Measurements from ENCODE around the gene ATPAF1. TPM values are rescaled to one million over a fixed set of nuclear protein-coding genes. Genes with fewer than 3 reads are reported as not detected.
"Not testable (repeated sequence)": the region's sequence is repeated elsewhere in the genome, so short reads cannot be mapped to it uniquely, and the experiment has no call there.

Gene ATPAF1
- total RNA-seq, 1 donor from 2014 or later, result 43.0 TPM

DNA sequence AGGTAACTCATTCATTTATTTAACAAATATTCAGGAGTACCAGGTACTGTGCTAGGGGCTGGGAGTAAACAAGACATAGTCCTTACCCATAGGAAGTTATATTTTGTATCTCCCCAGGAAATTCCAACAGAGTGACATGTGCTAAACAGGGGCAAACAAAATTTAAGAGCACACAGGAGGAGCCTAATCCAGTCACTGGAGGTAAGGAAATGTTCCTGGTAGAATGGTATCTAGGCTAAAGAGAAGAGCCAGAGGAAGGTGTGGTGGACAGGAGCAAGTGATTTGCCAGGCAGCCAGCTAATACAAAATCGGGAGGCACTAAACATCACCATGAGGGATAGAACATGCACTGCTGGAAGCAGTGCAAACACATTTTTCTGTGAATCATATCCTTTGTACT lies 13.9 kb upstream of the ATPAF1 start:
- ATAC-seq (no peak), DNase-seq (ENCODE audit: low spot score) (no peak)

DNA sequence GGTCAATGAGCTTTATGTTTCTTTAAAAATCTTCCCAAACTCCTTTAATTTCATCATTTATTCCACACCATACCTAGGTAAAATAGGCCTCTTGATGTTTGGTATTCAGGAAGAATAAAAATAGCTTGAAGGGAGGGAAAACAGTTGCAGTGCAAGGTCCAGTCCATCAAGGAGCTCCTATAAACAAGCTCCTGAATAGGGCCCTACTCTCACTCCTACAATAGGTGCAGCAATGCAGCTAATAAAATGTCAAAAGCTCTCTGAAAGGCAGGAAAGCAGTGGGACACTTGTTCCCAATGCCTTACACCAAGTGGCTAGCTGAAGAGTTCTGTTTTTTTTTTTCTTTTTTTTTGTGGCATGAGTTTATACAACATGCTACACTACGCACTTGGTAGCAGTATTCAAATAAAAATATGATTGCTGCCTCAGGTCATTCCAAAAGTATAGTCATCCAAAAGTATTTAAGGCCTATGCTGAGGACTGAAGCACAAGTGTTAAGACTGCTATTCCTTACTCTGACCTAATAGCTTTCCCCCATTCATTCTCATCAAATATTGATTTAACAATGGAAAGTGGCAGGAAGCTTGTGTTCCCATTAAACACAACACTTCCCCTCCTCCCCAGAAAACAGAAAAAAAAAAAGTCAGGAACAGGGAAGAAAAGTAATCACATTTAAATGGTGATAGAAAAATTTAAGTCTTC lies 13.3 kb upstream of the ATPAF1 start:
- ATAC-seq (peak; percentile 38), DNase-seq (ENCODE audit: low spot score) (no peak)

DNA sequence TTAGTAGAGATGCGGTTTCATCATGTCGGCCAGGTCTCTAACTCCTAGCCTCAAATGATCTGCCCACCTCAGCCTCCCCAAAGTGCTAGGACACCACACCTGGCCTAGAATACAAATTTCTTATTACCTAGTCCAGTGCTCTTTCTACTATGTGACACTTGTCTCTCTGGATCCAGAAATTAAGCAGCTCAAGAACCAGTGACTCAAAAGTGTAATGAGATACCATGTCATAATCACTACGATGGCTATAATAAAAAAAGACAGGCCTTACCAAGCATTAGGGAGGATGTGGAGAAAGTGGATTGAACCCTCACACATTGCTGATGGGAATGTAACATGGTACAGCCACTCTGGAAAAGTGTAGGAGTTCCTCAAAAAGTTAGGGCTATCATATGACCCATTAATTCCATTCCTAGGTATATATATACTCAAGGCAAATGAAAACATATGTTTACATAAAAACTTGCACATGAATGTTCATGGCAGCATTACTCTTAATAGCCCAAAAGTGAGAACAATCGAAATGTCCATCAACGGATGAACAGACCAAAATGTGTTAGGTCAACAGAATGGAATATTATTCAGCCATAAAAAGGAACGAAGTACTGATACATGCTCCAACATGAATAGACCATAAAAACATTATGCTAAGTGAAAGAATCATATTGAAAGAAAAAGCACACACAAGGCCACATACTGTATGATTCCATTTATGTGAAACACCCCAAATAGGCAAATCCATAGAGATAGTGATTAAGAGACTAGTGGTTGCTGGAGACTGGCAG lies 11.8 kb upstream of the ATPAF1 start:
- DNase-seq (ENCODE audit: low spot score) (no peak), ATAC-seq (no peak)

DNA sequence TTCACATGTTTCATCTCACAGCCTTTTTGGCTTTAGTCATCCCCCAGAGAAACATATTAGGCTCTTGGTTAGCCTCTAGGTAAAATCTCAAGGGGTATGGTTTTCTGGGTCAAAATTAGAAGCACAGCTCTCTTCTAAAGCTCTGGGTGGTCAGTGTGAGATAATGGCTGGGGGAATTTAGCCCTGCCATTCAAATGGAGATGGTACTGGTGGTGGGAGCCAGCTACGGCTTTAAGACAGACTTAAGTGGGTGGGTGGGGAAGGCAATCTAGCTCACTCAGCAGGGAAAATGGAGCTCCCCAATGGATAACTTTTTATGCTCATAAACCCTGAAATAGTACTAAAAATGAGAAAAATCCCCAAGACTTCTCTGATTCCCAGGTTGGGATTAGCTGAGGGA lies 9.2 kb upstream of the ATPAF1 start:
- no peak for ATAC-seq
- no peak for DNase-seq (ENCODE audit: low spot score)

DNA sequence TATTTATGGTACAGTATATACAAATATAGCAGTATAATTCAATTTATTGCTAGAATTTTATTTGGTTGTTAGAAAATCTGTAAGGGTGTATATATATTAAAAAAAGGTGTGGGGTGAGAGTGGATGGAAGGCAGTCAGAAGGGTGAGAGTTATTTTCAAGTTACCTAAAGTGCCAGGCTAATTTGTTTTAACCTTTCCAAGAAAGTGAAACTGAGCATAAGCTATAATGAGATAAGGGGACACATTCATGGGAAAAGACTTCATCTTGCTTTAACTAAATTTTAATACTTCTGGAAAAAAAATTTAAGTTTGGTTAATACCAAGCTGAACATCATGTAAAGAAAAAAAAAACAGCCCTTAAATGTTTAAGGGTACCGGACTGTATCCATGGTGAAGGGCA lies 8.4 kb upstream of the ATPAF1 start:
- DNase-seq (ENCODE audit: low spot score), result no peak
- ATAC-seq, result no peak

DNA sequence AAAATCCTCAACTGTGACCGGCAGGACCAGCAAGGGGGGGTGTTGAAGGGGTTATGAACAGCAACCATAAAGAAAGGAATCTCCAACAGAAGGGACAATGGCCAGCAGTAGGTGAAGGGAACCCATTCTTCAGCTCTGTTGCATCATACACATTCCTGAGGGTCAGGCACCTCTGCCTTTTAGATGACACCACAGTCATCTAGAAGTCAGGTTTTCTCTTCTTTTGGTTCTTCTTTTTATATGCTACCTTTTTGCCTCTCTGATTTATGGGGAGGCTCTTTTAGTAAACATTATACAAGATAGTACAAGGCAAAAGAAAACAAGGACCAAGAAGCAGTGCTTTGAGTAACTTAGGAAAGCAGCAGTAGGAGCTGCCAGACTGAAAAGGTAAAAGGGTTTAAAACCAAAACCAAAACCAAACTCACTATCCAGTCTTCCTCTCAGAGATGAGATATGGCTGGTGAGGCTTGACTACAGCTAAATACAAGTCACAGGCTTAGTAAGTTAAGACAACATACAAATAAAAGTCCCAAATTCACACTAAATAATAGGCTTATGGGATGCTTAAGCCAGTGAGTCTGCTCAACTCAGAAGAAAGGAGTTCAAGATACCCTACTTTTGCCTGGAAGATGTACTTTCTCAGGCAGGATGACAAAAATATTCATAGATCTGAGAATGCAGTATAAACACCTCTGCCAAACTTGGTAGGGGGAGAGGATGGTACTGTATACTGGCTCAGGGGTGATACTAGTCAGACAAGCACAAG lies 7.6 kb upstream of the ATPAF1 start:
- DNase-seq (ENCODE audit: low spot score), result no peak
- ATAC-seq, result no peak

DNA sequence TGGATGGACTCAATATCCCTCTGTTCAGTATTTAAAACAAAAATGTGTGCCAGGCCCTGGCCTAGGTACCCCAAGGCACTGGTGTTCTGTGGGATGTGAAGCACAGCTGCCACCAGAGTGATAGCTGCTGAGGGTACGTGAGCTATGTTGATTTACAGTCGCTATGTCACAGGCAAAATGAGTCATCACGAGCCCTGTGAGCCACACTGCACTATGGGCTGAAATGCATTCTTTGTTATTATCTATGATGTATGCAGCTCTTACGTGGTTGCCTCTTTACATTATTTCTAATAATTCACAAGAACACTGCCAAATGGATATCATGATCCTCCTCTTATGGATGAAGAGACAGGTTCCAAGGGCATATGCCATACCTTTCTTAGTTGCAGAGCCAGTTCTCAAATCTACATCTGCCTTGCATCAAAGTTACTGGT lies 5.6 kb upstream of the ATPAF1 start:
- ATAC-seq (no peak), DNase-seq (ENCODE audit: low spot score) (no peak)

DNA sequence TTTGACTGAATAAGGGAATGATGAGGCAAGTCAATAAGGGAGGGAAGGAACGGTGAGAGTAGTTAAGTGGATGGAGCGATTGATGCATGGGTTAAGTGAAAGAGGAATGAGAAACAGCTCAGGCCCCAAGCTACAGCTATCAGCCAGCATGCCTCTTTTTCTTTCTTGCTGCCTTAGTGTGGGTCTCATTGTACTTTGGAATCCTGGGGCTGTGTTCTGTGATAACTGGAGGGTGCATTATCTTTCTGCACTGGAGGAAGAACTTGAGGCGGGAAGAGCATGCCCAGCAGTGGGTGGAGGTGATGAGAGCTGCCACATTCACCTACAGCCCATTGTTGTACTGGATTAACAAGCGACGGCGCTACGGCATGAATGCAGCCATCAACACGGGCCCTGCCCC lies 4.5 kb upstream of the ATPAF1 start:
- ATAC-seq (no peak), DNase-seq (ENCODE audit: low spot score) (no peak)

DNA sequence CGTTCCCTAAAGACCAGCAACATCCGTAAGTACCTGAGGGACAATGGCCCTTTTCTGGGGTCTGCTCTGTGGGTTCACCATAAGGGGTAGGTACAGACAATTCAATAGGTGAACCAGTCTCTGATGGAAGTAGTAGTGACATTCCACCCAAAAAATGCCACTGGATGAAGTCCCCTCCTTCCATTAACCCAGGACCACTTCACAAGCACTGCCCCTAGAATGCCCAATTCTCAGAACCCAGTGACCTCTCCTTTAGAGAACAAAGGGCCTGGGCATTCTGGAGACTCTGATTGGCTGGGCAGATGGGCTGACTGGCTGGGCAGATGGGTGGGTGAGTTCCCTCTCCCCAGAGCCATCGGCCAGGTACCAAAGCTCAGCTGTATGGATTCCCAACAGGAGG lies 3.4 kb upstream of the ATPAF1 start, which contains the start of gene TEX38:
Gene TEX38, plus strand, starts transcription at position 301 of the 400 bp plus-strand sequence. Its CDS starts 81 bp downstream, at position 382.
- DNase-seq (ENCODE audit: low spot score) (no peak), ATAC-seq (no peak)

DNA sequence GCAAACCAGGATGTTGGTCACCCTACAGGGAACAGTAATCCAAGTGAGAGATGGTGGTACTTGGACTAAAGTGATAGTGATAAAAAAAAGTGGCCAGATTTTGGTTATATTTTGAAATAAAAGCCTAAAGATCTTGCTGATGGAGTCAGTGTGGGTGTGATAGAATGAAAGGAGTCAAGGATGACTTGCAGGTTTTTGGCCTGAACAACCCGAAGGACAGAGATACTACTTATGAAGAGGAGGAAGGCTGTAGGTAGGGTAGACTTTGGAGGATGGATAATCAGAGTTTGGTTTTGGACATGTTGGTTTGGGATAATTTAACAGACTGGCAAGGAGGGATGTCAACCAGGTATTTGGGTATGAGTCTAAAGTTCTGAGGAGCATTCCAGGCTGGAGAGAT lies 2.0 kb upstream of the ATPAF1 start:
- DNase-seq (ENCODE audit: low spot score), result no peak
- ATAC-seq, result no peak

DNA sequence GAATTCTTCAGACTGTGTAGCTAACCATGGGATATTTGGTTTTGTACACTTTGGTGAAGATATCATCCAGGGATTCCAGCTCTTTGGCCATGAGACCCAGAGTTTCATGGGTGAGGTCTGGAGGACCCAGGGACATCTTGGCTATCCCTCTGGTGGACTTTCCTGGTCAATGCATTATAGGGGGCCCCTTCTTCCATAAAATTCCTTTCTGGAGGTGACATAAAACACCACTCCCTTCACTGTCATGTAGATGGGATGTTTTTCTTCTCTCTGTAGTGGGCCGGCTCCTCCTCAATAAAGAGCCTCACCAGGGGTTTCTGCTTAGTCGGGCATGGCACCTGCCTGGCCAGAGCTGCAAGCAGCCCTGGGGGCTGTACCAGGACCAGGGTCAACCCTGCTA lies 2.2 kb downstream of the ATPAF1 start:
- ATAC-seq (no peak), DNase-seq (ENCODE audit: low spot score) (no peak)

DNA sequence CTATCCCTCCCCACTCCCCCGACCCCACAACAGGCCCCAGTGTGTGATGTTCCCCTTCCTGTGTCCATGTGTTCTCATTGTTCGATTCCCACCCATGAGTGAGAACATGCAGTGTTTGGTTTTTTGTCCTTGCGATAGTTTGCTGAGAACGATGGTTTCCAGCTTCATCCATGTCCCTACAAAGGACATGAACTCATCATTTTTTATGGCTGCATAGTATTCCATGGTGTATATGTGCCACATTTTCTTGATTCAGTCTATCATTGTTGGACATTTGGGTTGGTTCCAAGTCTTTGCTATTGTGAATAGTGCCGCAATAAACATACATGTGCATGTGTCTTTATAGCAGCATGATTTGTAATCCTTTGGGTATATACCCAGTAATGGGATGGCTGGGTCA lies 5.2 kb downstream of the ATPAF1 start:
- ATAC-seq; DNase-seq (ENCODE audit: low spot score): not testable (repeated sequence)

DNA sequence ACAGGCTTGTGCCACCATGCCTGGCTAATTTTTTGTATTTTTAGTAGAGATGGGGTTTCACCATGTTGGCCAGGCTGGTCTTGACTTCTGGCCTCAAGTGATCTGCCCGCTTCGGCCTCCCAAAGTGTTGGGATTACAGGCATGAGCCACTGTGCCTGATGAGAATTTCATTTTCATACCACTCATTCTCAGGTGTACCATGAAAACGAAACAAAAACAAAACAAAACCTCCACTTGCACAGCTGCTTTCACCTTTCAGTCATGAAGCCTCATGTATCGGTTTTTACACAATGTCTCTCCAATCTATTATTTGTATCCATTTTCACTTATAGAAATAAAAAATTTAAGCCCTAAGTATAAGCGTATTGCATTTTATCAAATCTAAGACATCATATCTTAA lies 8.0 kb downstream of the ATPAF1 start:
- ATAC-seq; DNase-seq (ENCODE audit: low spot score): not testable (repeated sequence)

DNA sequence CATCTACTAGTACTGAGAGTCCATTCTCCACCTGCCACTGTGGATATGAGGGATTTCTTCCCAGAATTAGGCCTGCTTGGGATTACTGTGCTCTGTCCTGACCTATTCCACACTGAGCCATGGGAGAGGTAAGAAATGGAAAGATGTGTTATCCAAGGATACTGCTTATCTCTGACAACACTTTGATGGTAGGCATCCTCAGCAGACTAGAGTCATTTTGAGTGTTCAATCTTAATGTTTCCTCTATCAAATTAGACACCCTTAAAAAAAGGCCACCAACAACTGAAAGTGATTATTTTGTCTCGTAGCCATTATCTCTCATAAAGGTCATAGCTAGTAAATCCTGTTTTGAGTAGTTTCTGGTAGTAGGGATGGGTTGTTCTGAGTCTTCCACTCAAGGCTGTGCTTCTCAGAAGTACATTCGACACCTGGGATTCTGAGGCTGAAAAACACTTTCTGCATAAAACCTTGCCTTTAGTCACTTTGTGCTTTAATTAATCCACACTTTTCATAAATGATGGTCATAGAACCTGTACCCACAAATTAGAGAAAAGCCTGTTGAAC lies 8.8 kb downstream of the ATPAF1 start:
- ATAC-seq, result no peak
- no peak for DNase-seq (ENCODE audit: low spot score)

DNA sequence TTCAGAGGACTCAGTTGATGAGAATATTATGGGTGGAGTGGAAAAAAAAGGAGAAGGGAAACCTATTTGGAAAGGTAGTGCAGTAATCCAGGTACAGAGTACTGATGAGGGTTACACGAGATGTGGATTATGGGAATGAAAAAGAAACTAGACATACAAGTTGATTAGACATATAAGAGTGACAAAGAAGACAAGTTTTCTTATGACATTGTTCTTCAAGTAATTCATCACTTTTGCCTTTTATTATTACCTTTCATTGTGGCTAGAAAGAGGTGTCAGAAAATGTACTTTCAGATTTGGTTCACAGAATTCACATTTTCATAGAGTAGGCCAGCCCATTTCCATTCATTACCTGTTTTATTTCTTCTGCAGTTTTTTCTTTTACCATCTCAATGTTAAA lies 10.4 kb downstream of the ATPAF1 start:
- ATAC-seq (no peak), DNase-seq (ENCODE audit: low spot score) (no peak)

DNA sequence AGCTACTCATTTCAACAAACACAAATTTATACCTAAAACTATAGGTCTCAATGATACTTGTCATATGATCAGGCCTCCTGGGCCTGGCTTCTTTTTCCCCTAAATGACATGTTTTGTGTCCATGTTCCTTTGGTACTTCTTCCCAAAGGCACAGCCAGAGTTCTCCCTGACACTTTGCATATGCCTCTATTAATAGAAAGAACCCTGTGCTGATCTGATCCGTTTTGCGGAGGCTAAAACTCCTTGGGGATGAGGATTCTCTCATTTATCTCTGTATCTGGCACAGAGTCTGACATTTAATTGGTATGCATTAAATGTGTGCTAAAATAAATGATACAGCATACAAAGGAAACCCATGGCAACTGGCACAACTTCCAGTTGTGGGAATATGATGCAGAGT lies 11.5 kb downstream of the ATPAF1 start:
- DNase-seq (ENCODE audit: low spot score) (no peak), ATAC-seq (no peak)

DNA sequence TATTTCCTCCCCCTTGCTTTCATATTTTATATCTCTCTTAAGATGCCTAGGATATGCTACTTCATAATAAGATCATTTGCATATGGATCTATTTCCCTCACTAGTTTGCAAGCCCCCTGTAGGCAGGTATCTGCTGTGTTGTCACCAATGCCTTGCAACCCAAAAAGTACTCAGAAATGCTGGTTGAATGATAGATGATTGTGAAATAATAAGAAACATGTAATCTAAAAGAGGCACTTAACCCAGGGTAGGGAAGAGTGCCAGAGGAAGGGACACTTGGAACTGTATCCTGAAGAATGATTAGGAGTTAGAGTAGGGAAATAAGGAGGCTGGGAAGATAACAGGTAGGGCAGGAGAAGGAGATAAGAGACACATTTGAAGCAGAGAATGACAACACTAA lies 12.3 kb downstream of the ATPAF1 start:
- ATAC-seq (no peak), DNase-seq (ENCODE audit: low spot score) (no peak)

DNA sequence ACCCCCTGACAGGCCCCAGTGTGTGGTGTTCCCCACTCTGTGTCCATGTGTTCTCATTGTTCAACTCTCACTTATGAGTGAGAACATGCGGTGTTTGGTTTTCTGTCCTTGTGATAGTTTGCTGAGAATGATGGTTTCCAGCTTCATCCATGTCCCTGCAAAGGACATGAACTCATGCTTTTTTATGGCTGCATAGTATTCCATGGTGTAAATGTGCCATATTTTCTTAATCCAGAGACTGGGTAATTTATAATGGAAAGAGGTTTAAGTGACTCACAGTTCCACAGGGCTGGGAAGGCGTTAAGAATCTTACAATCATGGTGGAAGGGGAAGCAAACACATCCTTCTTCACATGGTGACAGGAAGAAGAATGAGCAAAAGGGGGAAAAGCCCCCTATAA lies 13.5 kb downstream of the ATPAF1 start:
- ATAC-seq; DNase-seq (ENCODE audit: low spot score): not testable (repeated sequence)

DNA sequence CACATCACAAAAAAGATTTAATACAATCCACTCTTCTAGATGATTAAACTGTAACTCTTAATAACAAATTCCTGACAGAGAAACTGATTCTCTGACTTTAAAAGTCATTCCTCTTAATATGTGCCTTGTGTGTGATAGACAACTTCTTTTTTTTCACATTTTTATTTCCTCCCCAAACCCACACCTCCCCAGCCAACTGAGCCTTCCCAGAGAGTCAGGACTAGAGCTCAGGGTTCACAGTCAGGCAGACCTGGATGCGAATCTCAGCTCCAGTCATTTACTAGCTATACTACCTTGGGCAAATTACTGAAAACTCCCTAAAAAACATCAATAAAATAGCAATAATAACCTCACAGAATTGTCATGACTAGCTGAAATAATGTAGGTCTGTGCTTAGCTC lies 14.2 kb downstream of the ATPAF1 start:
- no peak for ATAC-seq
- no peak for DNase-seq (ENCODE audit: low spot score)

DNA sequence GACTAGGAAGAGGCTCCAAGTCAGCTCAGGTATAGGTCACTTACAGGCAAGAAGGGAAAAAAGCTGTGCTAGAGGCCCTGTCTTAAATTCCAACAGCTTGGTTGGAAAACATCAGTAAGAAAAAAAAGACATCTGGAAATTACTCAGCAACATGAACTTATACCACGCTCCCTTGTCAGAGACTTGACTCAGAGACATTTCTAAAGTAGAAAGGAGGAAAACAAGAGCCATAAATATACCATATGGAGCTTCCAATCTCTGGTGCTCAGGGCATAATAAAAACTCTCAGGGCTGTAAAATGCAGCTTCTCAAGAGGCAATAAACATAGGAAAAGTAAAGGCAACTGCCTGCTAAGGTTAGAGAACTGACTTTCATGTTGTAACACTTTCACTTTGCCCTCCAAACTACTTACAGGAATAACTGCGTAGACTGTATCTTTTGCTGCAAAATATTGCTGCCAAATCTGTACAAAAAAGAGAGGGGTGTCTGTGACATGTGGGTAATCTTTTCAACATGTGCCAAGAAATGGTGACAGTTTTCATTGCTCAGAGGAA lies 14.7 kb downstream of the ATPAF1 start:
- no peak for ATAC-seq
- no peak for DNase-seq (ENCODE audit: low spot score)

Data from left lobe of liver (tissue), 2 donors.